ENCODE measurements around the gene SNAPC5. TPM values are rescaled to one million over a fixed set of nuclear protein-coding genes. Genes with fewer than 3 reads are reported as not detected.

SNAPC5 gene, protein sequence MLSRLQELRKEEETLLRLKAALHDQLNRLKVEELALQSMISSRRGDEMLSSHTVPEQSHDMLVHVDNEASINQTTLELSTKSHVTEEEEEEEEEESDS
- 8.4 and 16.2 TPM in 2 replicates for total RNA-seq

DNA sequence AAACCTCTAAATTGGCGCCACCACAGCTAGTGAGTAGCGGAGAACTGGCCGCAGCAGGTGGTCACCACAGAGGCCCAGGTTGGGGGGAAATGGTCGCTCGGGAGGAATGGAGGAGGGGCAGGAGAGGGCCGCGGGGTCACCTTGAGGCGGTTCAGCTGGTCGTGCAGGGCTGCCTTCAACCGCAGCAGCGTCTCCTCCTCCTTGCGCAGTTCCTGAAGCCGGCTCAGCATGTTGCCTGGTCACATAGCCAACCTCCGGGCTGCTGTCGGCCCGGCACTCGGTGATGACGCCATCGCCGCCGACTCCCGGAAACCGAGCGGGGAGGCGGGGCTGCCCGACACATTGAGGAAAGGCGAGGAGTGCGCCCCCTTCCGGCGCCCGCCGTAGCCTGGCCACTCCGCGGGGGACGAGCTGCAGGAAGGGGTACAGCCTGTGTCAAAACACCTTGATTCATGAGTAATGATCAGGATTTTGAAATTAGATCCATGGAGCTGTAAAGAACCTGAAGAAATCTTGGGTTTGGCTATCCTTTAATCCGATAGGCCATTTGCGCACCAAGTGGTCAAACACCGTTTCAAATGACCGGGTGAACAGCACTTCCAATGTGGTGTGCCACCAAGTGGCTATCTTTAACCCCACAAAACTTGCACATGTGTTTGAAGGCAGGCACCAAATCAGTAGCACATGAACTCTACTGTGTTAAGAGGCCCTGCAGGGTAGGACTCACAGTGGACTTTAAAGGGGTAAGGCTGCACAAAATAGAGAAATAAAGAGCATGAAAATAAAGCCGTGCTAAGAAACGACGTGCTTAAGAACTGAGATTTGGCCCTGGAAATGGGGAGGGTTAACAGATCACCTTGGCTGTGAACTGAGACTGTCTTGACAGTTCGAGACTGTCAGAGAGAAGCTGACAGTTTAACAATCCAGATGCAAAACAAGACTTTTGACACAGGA lies at the start of gene SNAPC5:
Gene SNAPC5 (minus strand): TSS at position 261 of the 954 bp plus-strand sequence. CDS start 31 bp downstream, at position 230.

DNA sequence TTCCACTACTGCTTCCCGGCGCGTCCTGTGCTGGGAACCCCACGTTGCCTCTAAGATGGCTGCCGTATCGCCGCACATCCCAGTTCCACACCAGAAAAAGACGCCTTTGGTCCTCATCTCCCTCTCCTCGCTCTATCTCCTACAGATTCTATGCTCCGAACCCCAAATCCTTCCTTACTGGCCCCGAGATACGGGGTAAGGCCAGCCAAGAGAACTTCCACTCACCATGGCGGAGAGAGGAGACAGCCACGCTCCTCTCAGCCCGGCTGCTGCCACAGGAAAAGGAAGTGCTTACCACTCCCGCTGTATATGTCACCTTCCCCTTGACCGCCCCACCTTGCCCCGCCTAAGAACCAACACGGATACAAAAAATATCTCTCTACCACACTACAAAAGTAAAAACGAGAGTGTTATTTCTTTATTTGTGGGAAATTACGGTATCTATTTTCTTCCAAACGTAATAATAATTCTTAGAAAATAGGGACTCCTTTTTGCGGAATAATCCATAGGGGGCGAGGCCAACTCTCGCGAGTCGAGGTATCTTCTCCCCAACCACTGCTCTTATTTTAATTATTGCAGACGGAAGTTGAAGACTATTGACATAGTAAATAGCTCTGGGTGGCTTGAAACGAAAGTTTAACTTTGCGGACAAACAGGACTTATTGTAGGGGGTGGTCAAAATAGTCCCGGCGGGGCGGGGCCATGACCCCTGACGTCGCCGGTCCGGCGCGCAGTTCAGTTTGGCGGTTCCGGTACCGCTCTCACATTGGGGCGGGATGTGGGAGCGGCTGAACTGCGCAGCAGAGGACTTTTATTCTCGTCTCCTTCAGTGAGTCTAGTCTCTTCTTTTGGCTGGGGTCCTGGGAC lies 7.2 kb upstream of the SNAPC5 start, which contains the start of the genes RPL4 and ZWILCH:
Gene RPL4 (minus strand): TSS at position 293 of the 867 bp plus-strand sequence. CDS start 65 bp downstream, at position 228.
Gene ZWILCH (plus strand): TSS at position 764 of the 867 bp plus-strand sequence. CDS start 13 bp downstream, at position 777.

Small RNA genes within 50 kb of the gene (small RNA-seq; reads per million reads assigned to genes)
- gene MIR4512: not detected
- not detected for gene RF01159
- gene SNORD16: not detected
- gene SNORD18A: not detected
- not detected for gene SNORD18B
- not detected for gene SNORD18C

Other genes starting within 250 kb of the SNAPC5 start
- under 0.01 TPM in 1 of 2 replicates, not detected in the other for gene MEGF11, start 244.0 kb downstream of the SNAPC5 start, total RNA-seq
- gene DIS3L, start 204.2 kb downstream of the SNAPC5 start, total RNA-seq: 38.4 and 39.6 TPM in 2 replicates
- 6.5 and 8.1 TPM in 2 replicates for gene TIPIN, start 141.1 kb downstream of the SNAPC5 start, total RNA-seq
- 29.5 and 30.8 TPM in 2 replicates for gene MAP2K1, start 110.8 kb downstream of the SNAPC5 start, total RNA-seq
- gene RPL4, start 7.1 kb upstream of the SNAPC5 start, total RNA-seq: 2,559 and 3,846 TPM in 2 replicates
- gene ZWILCH, start 7.6 kb upstream of the SNAPC5 start, total RNA-seq: 8.4 and 10.5 TPM in 2 replicates
- 7.8 and 9.2 TPM in 2 replicates for gene LCTL, start 68.2 kb upstream of the SNAPC5 start, total RNA-seq
- gene SMAD6, start 204.5 kb upstream of the SNAPC5 start, total RNA-seq: 19.3 and 30.0 TPM in 2 replicates